HG03108 (cell line): ENCODE data around the gene OPCML.

Source experiments
- ATAC-seq: cut with Tn5 transposase; IDR thresholded peaks from one replicate; pipeline ENCODE4 v1.9.1; 2021; ENCODE audit warnings: moderate library complexity; ENCODE audit not compliant: unreplicated experiment

The OPCML gene

DNA sequence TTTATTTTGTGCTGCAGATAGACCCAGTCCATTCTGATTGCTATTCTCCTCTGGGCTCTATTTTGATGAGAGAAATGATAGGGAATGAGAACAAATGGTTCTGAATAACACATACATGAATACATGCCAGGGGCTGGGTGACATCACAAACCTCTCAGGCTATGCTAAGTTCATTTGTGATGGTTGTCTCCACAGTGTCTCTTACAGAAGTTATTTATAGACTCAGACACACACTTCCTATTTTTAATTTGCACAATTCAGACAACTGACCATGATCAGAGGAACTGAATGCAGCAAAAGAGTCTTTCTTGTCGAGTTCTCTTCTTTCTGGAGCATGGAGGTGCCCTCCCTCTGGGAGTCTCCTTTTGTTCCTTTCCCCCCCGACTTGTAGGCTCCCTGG is 991.7 kb downstream of the OPCML start:
- no peak for ATAC-seq

DNA sequence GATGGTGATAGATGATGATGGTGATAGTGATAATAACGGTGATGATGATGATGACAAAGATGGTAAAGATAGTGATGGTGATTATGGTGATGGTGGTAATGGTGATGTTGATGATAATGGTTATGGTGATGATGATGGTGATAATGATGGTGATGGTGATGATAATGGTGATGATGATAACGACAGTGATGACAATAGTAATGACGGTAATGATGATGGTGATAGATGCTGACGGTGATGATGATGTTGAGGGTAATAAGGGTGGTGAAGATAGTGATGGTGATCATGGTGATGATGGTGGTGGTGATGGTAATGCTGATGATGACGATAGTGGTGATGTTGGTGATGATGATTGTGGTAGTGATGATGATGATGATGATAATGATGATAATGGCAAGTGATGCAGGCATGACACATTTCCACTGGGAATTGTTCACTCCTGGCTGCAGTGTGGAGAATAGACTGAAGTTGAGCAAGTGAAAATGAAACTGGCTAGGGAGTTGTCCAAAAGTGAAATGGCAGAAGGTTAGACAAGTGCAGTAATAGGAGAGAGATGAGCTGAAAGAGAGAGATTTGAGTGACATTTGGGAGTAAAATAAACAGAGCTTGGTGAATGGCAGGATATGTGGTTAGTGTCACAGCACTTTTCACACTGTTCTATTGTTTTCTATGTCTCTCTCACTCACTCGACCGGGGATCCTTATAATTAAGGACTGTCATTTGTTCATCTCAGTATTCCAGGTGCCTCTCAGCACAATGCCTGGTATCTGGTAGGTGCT is 992.5 kb downstream of the OPCML start:
- ATAC-seq = no peak

DNA sequence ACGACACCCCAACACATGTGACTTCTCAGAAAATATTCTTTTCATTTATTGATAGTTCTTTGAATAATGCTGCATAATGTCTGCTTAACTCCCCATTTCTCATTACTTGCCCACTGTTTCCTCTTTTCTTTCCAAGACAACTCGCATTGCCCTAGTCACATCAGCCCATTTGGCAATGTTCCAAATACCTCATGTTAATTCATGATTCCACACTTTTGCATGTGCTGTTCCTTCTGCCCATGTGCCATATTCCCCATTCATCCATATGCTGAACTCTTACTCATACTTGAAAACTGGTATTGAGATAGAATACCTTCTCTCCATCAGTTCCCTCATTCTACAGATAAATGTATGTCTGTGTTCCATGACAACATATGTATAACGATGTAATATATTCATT is 993.7 kb downstream of the OPCML start:
- ATAC-seq = no peak

DNA sequence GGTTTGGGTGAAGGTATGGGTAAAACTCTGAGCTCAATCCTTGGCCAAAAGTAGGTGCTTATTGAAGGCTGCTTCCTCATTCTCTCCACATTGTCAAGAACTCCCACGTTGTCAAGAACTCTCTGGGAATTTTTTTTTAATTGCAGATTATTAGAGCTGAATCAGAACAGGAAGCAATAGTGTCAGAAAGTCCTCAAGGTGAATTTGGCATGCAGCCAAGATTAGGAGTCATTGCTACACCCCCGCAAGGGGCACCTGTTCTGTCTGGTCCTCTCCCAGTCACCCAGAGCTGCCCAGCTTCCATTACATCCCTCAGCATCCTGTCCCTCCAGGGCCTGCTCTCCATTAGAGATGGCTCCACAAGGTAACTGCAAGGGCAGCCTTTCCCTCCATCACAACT is 996.5 kb downstream of the OPCML start:
- no peak for ATAC-seq

DNA sequence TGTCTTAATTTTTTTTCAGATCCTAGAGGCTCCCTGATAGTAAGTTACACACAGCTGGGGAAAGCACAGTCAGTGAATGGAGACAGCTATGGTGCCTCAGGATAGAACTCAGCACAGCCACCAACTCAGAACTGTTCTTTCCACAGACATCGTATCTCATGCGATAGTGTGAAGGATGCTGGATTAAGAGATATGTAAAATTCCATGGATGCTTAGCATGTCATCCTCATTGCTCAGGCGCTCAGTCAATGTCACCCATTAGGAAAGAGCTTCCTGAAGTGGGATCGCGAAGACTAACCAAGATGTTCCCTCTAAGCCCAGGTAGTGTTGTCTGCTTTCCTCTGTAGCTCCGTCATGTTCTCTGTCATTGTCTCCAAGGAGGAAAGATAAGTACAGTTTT is 1000.4 kb downstream of the OPCML start:
- no peak for ATAC-seq

DNA sequence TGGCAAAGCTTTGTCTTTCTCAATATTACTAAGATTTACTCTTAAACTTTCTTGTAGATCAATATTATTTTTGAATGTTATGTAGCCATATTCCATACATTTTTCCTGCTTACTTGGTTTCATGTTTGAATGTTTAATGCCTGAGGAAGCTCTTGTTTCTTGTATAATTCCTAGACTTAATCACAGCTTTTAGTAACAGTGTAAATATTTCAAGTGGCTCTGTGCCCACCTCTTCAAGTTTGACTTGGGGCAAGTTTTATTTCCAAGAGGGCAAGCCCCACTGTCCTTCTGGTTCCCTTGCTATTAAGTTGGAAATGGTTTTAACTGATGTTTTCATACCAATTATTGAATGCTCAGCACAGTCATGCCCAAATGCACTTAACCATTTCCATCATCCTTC is 1004.1 kb downstream of the OPCML start:
- ATAC-seq = no peak

DNA sequence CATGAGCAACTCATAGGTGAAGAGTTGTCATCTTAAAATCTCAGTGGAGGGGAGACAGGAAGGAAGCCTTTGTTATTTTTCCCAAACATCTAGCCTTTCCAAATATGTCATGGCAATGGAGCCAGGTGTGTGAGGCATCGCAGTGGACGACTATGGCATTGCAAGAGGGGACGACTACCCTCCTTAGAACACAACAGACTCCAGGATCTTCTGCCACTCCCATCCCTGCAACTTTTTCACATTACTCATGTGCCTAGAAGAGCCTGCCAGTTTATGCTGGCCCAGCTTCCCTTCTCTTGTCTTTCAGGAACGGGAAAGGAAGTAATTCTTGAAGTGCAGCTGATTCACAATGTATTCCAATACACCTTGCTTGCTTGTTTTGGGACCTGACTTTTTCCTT is 1008.4 kb downstream of the OPCML start:
- ATAC-seq = no peak

DNA sequence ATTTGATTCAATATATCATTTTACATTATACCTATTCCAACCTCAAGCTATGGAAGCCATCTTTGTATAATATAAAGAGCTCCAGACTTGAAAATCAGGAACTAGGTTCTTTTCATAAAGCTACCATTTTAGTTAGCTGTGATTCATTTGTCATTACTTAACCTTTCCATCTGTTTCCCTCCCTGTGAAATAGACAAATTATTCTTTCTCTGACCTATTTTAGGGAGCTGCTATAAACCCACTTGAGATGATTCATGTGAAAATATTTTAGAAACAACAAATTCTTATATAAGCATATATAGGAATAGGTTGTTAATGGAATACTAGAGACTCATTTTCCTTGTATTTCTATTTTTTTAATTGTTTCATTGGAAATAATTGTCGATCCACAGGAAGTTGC is 1012.1 kb downstream of the OPCML start:
- ATAC-seq = no peak

DNA sequence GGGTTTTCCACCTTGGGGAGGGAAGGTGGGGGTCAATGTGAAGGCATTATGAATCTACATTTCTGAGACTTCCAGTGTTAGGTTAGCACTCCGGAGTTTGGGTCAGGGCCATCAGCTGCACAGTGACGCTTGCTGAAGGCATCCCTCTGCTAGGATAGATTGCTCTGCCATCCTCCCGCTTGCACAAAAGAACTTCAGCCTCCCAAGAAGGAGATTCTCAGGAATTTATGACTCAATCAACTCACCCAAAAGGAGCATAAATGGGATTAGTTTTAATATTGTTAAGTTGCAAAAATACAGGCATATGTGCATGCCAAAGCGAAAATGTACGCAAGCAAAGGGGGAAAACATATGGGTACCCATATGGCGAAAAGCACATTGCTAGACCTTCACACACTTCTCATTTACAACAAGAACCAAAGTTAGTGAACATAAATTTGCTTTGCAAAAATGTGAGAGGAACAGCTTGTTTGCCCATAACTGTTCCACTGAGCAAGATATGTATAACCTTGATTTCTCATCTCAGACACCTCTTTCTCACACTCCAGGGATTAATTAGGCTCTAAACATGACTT is 1013.0 kb downstream of the OPCML start:
- ATAC-seq = no peak

DNA sequence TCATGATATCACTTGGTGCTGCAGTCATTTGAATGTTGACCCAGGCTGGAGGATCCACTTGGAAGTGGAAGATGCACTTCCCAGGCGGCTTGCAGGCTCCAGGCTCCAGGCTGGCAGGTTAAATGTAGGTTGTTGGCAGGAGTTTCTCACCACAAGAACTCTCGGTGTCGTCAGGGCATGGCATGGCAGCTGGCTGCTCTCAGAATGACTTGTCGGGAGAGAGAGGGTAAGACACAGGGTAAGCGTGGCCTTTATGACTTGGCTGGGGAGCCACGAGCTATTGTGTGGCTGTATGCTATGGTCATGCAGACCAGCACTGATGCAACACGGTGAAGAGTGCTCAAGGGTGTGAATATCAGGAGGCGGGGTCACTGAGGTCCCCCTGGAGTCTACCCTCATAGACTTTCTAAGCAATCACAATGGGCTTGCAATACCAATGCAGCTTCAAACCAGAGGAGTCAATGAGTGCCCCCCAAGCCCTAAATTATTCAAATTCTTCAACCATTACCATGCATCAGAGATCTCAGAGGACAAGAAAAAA is 1027.7 kb downstream of the OPCML start:
- no peak for ATAC-seq

DNA sequence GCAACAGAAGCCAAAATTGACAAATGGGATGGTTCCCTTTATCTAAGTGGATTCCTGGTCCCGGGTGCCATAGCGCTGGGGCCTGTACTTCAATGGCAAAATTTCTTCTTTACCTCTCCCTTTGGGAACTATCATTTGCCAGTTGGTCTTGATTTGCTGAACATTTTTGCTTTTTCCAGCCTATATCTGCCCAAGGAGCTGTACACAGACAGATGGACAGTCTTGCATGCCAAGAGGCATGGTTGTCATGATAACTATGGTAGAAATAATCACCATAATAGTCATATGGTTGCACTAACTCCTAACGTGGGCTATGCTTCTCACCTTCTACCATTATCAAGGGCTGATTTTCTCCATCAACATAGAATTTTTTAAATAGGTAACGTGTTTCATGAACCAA is 1030.9 kb downstream of the OPCML start:
- ATAC-seq = no peak

DNA sequence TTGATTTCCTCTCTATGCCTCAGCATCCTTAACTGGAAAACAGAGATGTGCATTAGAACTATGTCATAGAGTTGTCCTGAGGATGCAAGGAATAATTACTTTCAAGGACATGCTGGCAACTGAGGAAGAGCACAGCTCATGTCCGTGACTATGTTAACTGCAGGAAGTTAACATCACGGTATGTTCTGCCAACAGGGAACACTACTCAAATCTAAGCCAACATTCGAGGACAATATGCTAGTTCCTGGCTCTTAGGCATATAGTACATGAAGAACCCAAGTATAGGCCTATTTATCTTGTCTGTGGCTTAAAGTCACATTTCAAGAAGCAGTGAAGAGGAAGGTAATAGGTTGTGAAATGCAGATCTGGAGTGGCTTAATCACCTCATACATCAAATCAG is 1032.6 kb downstream of the OPCML start:
- ATAC-seq = no peak

DNA sequence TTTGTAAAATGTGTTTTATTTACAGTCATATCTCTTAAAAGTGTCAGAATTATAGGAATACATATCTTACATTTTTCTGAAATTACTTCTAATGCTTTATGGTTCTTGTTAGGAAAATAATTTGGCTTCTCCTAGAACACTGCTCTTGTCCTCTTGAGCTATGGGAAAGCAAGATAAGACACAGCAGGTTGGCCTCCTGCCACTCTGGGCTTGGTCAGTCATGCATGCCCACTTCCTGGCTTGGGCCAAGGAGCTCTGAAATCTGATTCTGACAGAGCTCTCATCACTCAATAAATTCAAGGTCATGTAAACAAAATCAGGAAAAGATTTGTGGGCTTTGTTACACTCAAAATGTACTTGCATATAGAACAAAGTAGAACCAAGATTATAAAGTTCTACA is 1036.0 kb downstream of the OPCML start:
- ATAC-seq = no peak

DNA sequence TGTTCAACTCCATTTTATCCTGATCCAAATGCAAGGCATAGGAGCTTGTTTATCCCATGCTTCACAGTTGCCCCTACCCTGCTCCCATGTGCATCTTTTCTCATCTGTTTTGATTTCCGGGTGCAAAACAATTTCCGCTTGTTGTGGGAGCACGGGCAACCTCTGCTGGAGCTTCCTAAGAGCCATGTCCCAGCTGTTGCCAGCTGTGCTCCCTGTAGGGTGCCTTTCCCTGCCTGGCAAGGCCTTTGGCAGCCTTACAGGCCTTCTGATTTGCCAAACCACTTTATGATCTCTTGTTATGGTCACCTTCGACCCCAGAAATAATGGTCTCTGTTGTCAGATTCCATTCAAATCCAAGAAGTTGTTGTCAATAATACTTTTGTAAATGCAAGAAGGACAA is 1038.5 kb downstream of the OPCML start:
- ATAC-seq = no peak

DNA sequence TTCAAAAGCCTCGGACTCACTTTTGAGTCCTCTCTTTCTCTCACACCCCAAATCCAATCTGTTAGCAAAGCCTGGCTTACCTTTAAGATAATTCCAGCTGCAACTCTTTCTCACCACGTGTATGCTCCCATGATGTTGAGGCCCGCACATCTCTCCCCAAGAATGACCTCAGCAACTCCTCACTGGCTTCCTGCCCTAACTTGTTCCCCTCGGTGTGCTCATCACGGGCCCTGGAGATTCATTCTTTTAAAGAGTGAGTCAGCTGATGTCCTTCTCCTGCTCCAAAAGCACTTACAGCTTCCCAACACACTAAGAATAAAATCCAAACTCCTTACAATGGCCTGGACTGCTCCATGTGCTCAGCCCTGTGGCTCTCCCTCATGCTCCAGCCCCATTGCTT is 1041.3 kb downstream of the OPCML start:
- no peak for ATAC-seq

DNA sequence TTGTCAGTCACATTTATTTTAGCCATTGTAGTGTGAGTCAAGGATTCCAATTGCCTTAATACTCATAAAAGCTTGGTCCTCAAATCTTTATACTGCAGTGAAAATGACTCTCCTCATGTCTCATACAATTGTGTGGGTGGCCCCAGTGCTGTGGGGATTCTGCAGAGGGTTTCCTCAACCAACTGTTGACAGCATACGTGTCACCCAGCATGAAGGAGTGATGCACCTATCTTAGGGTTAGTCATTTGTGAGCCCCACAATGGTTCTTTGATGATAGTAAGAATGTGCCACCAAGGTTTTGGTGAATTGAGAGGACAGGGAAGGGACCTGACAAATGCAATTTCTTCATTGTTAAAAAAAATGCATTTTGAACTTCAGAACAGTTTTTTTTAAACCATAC is 1046.2 kb downstream of the OPCML start:
- no peak for ATAC-seq

DNA sequence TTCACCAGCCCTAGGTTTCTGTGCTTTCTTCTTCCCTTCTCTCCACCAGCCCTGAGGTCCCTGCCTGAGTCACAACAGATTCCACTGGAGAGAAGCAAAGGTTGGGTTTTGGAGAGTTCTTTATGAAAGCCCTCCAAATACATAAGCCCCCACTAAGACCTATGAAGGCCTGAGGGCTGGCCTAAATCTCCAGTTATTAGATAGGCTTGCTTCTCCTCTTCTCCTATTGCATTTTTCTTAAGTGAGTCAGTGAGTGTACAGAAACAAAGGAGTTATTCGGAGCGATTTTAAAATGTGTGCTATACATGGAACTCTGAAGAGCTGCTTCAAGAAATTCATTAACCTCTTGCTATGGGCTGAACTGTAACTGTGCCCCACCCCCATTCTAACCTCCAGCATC is 1057.3 kb downstream of the OPCML start:
- ATAC-seq = no peak

DNA sequence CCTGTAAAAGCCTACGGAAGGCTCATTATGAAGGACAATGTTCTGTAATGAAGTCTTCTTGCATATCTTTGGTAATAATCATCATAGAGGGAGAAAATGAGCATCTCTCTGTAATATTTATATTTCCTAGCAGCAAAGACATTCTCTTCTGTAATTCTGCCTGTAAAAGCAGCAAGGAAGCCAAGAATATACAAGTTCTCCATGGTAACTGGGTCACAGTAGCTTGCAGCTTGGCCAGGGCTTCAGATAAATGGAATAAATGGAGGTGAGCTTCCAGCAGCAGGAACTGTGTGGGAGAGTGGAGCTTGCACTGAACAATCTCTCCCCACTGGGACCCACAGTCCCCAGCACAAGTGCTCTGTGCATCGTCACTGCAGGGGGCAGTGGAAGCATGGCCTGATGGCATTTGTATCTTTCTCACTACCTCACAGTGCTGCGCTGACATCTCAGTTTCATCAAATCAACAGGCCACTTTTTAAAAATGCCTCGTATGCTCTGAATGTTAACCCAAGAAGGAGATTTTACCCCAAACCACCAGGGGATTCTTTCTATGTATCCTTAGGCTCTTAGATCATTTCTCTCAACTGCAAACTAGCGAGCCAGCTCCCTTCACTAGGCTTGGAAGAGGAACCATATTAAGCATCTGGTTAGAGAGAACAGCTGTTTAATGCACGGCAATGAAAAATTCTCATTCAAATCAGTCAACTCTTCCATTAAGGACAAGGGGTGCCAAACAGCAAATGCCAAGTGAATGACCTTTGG is 1059.7 kb downstream of the OPCML start:
- no peak for ATAC-seq

DNA sequence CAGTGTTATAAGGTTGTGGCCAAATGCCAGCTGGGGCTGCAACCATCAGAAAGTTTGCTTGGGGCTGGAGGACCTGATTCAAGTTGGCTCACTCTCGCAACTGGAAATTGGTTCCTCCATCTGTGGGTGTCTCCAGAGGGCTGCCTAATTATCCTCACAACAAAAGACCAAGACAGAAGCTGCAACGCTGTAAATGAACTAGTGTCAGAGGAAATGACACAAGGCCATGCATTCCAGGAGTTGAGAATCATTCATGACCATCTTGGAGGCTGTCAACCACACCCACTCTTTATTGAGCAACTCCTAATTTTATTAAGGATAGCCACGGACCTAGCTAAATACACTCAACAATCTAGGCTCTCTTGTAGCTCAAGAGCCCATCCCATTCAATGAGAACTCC is 1060.8 kb downstream of the OPCML start:
- no peak for ATAC-seq

DNA sequence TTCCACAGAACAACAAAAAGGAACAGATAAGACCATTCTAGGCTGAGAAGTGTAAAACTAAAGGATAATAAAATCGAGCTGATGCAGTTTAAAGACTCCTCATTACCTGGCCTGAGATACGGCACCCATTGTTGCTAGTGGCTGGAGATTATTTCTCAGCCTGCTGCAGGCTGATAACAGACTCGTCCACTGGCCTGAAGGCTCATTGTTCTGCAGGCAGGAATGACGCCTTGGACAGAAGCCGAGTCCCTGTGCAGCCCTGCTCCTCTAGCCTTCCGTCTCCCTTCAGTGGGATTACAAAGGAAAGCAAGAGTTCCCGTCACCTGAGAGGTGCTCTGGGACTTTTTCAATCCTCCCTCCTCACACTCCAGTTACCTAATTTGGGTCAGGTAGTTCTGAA is 1065.3 kb downstream of the OPCML start:
- no peak for ATAC-seq

DNA sequence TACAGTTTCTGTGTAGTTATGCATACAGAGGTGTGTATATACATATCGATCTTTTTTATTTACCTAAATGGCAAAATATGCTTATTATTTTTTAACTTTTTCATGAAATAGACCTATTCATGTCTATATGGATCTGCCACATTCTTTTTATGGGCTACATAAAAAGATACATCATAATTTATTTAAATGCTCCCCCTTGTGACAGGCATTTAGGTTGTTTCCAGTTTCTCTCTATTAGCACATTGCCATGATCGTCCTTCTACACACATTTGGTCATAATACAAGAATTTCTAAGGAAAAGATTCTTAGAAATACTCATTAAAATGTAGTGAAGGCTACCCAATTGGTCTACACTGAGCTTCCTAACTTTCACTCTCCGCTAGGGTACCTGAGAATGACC is 1067.4 kb downstream of the OPCML start:
- no peak for ATAC-seq

DNA sequence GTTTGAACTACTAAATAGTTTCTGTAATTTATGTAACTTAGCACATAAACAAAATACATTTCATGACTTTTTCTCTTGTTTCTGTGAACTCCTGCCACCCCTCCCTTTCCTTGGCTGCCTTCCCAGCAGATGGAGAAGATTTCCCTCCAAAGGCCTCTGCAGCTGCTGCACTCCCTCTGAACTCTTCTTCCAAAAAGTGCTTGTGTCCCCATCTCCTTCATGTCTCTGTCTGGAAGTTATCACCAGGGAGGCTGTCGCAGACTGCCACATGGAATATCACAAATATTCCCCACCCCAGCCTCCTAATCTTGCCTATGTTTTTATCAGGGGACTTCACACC is 1068.3 kb downstream of the OPCML start:
- ATAC-seq = no peak
